Osteoblast (primary cell): ENCODE data around the gene B4GALNT3. TPM values are rescaled to one million over a fixed set of nuclear protein-coding genes. Genes with fewer than 3 reads are reported as not detected.
A peak's percentile ranks its signal among the peaks of the same experiment; 100 is the strongest.

Experiments used
- DNase-seq: peaks from one replicate; pipeline ENCODE4 v3.0.0; 2011; ENCODE audit warnings: low spot score, mixed read lengths; ENCODE audit not compliant: insufficient read length; ENCODE audit errors: missing footprints
- H2AFZ ChIP-seq: 2 replicates; pipeline ENCODE4 v1.6.0; 2011; ENCODE audit warnings: mild to moderate bottlenecking, low read length
- H3K27ac ChIP-seq: 2 replicates; pipeline ENCODE4 v1.5.1; 2011; ENCODE audit warnings: mild to moderate bottlenecking, low read depth, low read length, moderate library complexity
- H3K27me3 ChIP-seq: 2 replicates; pipeline ENCODE4 v1.6.0; 2012; ENCODE audit warnings: mild to moderate bottlenecking, control low read depth, inconsistent platforms, low read length, moderate library complexity; ENCODE audit not compliant: insufficient read depth
- H3K36me3 ChIP-seq: 2 replicates; pipeline ENCODE4 v1.5.1; 2011; ENCODE audit warnings: mild to moderate bottlenecking, low read length, control low read depth, moderate library complexity; ENCODE audit not compliant: insufficient read depth
- H3K4me1 ChIP-seq: 2 replicates; pipeline ENCODE4 v1.5.1; 2011; ENCODE audit warnings: mild to moderate bottlenecking, low read length, control low read depth, moderate library complexity; ENCODE audit not compliant: insufficient read depth
- H3K4me2 ChIP-seq: 2 replicates; pipeline ENCODE4 v1.6.0; 2011; ENCODE audit warnings: mild to moderate bottlenecking, low read length; ENCODE audit not compliant: insufficient read depth
- H3K4me3 ChIP-seq: fragments of 200-600 bp; sonication (generic); 3 replicates; pipeline ENCODE4 v1.5.1; 2012; ENCODE audit warnings: mild to moderate bottlenecking, low read length, inconsistent platforms; ENCODE audit not compliant: insufficient read depth
- H3K79me2 ChIP-seq: 2 replicates; pipeline ENCODE4 v1.6.0; 2012; ENCODE audit warnings: mild to moderate bottlenecking, low read length, control low read depth, inconsistent platforms; ENCODE audit not compliant: insufficient read depth
- H3K9me3 ChIP-seq: 2 replicates; pipeline ENCODE4 v1.5.1; 2011; ENCODE audit warnings: low read depth, low read length, control low read depth
- H4K20me1 ChIP-seq: 2 replicates; pipeline ENCODE4 v1.6.0; 2012; ENCODE audit warnings: mild to moderate bottlenecking, low read length, control low read depth; ENCODE audit not compliant: insufficient read depth
- total RNA-seq: library from RNA; depleted of rRNA; stranded (reverse); fragments of >200 nt; gene quantifications from 2 replicates; pipeline ENCODE4 v1.2.3, GENCODE V29; 2012
- TF ChIP-seq, protein P1 (sequence below): IDR thresholded peaks from 2 replicates; pipeline ENCODE4 v1.5.1; 2011; ENCODE audit warnings: mild to moderate bottlenecking, low read depth, low read length, moderate library complexity; ENCODE audit errors: extremely low read depth

The B4GALNT3 gene
- total RNA-seq, 1 donor, result 0.36 TPM

DNA sequence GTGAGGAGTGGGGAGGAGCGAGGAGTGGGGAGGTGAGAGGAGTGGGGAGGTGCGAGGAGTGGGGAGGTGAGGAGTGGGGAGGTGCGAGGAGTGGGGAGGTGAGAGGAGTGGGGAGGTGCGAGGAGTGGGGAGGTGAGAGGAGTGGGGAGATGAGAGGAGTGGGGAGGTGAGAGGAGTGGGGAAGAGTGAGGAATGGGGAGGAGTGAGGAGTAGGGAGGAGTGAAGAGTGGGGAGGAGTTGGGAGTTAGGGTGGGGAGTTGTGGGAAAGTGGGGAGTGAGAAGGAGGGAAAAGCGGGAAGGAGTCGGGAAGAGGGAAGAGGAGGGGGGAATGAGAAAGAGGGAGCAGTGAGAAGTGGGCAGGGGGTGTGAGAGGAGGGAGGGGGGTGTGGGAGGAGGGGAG is 86.1 kb downstream of the B4GALNT3 start:
- TF ChIP-seq, protein P1, sequence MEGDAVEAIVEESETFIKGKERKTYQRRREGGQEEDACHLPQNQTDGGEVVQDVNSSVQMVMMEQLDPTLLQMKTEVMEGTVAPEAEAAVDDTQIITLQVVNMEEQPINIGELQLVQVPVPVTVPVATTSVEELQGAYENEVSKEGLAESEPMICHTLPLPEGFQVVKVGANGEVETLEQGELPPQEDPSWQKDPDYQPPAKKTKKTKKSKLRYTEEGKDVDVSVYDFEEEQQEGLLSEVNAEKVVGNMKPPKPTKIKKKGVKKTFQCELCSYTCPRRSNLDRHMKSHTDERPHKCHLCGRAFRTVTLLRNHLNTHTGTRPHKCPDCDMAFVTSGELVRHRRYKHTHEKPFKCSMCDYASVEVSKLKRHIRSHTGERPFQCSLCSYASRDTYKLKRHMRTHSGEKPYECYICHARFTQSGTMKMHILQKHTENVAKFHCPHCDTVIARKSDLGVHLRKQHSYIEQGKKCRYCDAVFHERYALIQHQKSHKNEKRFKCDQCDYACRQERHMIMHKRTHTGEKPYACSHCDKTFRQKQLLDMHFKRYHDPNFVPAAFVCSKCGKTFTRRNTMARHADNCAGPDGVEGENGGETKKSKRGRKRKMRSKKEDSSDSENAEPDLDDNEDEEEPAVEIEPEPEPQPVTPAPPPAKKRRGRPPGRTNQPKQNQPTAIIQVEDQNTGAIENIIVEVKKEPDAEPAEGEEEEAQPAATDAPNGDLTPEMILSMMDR, result no peak
- Histone ChIP-seq H4K20me1 (no peaks in the 10 kb centered on the region), H3K27ac (no peak overlapping the region), H3K9me3 (no peaks in the 10 kb centered on the region), H2AFZ (no peak overlapping the region), H3K79me2 (no peaks in the 10 kb centered on the region), H3K4me3 (no peak overlapping the region), H3K4me1 (no peaks in the 10 kb centered on the region), H3K4me2 (no peak overlapping the region), H3K36me3 (no peaks in the 10 kb centered on the region), H3K27me3 (peaks cover 14% of the 10 kb centered on the region)
- DNase-seq, result peak; percentile 58

DNA sequence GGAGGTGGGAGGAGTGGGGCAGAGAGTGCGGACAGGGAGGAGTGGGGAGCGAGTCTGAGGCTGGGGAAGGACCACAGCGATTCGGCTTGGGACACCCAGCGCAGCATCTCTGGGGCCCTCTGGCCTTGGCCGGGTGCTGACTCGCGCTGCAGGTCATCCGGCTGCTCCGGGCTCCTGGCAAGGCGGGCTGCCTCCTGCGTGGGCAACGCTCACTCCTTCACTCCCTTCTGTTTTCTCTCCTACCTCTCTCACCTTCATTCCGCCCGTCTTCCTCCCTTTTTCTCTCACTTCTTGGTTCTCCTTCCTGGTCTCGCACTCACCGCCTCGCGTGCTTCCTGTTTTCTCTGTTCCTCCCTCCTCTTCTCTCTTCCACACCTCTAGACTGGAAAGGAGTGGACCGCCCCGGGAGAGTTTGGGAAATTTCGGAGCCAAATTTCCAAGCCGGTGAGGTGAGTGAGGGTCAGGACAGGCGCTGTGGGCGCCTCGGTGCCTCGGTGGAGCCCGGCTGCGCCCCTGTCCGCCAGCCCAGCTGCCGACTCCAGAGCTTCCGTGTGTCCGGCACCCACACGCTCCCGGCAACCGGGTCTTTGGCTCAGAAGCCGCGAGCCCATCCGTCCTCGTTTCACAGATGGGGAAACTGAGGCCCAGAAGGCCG is 86.7 kb downstream of the B4GALNT3 start:
- Histone ChIP-seq H3K4me3 (no peak overlapping the region), H3K9me3 (no peaks in the 10 kb centered on the region), H3K27ac (no peak overlapping the region), H3K36me3 (no peaks in the 10 kb centered on the region), H3K4me2 (no peak overlapping the region), H3K79me2 (no peaks in the 10 kb centered on the region), H2AFZ (no peak overlapping the region), H3K4me1 (no peaks in the 10 kb centered on the region), H4K20me1 (no peaks in the 10 kb centered on the region), H3K27me3 (peaks cover 14% of the 10 kb centered on the region)
- peak; percentile 84 for DNase-seq
- TF ChIP-seq, protein P1, result no peak

DNA sequence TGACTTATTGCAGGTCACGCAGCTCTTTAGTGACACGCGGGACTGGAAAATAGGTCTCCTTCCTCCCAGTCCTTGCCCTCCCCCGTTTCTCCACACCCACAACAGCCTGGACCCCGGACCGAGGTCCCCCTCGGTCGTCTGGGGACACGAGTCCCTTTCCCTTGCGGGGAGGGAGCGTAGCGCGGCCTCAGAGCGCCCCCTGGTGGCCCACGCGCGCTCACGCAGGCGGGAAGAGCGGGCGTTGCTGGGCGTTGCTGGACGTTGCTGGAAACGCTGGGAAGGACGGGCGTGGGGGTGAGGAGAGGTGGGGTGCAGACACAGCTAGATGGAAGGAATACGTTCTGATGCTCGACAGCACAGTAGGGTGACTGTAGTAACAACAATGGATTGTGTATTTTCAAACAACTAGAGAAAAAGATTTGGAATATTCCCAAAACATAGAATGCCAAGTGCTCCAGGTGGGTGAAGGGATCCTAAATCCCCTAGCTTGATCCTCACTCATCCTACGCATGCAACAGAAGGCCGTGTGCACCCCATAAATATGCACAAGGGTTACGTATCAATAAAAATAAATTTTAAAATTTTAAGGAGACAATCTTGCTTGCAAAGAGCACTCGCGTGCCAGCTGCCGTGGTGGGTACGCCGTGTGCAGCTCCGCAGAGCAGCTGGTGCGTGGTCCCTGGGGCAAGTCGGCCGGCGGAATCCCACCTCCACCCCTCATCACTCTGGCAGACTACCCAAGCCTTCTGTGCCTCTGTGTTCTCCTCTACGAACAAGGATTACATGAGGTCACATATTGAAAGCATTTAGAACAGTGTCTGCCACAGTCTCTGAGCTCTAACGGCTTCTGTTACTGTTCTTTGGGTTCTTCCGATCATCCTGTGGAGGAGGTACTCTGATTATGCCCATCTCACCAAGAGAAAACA is 87.4 kb downstream of the B4GALNT3 start:
- H2AFZ ChIP-seq, result no peak overlapping the region

More for the DNA sequence above, 87.4 kb downstream of the B4GALNT3 start:
- peak; percentile 98 for DNase-seq
- Histone ChIP-seq H3K4me2 (no peak overlapping the region), H3K9me3 (no peaks in the 10 kb centered on the region), H3K27me3 (peaks cover 21% of the 10 kb centered on the region), H3K4me1 (no peaks in the 10 kb centered on the region), H3K27ac (no peak overlapping the region), H4K20me1 (no peaks in the 10 kb centered on the region), H3K79me2 (no peaks in the 10 kb centered on the region), H3K36me3 (no peaks in the 10 kb centered on the region), H3K4me3 (no peak overlapping the region)
- TF ChIP-seq, protein P1, result peak; percentile 87
